GM23248 (cell line): ENCODE data around the gene PSMD6. TPM values are rescaled to one million over a fixed set of nuclear protein-coding genes. Genes with fewer than 3 reads are reported as not detected.

Experiments
- DNase-seq: peaks from one replicate; pipeline ENCODE4 v3.0.0-alpha.2; 2015
- H2AFZ ChIP-seq: fragments of 200-600 bp; sonication (generic); 2 replicates; pipeline ENCODE4 v1.6.1; 2016; ENCODE audit warnings: antibody characterized with exemption
- H3F3A ChIP-seq: fragments of 200-600 bp; sonication (generic); 2 replicates; pipeline ENCODE4 v1.6.1; 2016; ENCODE audit warnings: mild to moderate bottlenecking, antibody characterized with exemption, mixed run types; ENCODE audit not compliant: insufficient read depth
- H3K27ac ChIP-seq: fragments of 200-600 bp; sonication (generic); 2 replicates; pipeline ENCODE4 v1.5.1; 2016; ENCODE audit warnings: mild to moderate bottlenecking
- H3K27me3 ChIP-seq: fragments of 200-600 bp; sonication (generic); replicated peaks from 2 replicates; pipeline ENCODE4 v1.6.1; 2016; ENCODE audit warnings: mild to moderate bottlenecking; ENCODE audit not compliant: insufficient read depth
- H3K36me3 ChIP-seq: fragments of 200-600 bp; sonication (generic); 2 replicates; pipeline ENCODE4 v1.6.1; 2016; ENCODE audit warnings: low read depth, mild to moderate bottlenecking
- H3K4me1 ChIP-seq: fragments of 200-600 bp; sonication (generic); 2 replicates; pipeline ENCODE4 v1.6.1; 2016; ENCODE audit warnings: mild to moderate bottlenecking; ENCODE audit not compliant: insufficient read depth
- H3K4me2 ChIP-seq: fragments of 200-600 bp; sonication (generic); one replicate; pipeline ENCODE4 v1.6.1; 2016; ENCODE audit warnings: mild to moderate bottlenecking; ENCODE audit not compliant: unreplicated experiment
- H3K4me3 ChIP-seq: fragments of 200-600 bp; sonication (generic); 2 replicates; pipeline ENCODE4 v1.5.1; 2016; ENCODE audit warnings: mild to moderate bottlenecking
- H3K79me2 ChIP-seq: fragments of 200-600 bp; sonication (generic); 2 replicates; pipeline ENCODE4 v1.6.1; 2016; ENCODE audit warnings: mild to moderate bottlenecking; ENCODE audit not compliant: insufficient read depth
- H3K9ac ChIP-seq: fragments of 200-600 bp; sonication (generic); 2 replicates; pipeline ENCODE4 v1.6.1; 2016; ENCODE audit warnings: mild to moderate bottlenecking
- H3K9me2 ChIP-seq: fragments of 200-600 bp; sonication (generic); 2 replicates; pipeline ENCODE4 v1.6.1; 2016; ENCODE audit warnings: mixed run types, mild to moderate bottlenecking, moderate library complexity; ENCODE audit not compliant: insufficient read depth
- H3K9me3 ChIP-seq: fragments of 200-600 bp; sonication (generic); one replicate; pipeline ENCODE4 v1.6.1; 2017; ENCODE audit warnings: low read depth
- H4K20me1 ChIP-seq: fragments of 200-600 bp; sonication (generic); 2 replicates; pipeline ENCODE4 v1.6.0; 2016; ENCODE audit not compliant: insufficient read depth
- EZH2 ChIP-seq: fragments of 200-600 bp; sonication (generic); IDR thresholded peaks from 2 replicates; pipeline ENCODE4 v1.6.1; 2018; ENCODE audit warnings: antibody characterized with exemption, mild to moderate bottlenecking; ENCODE audit not compliant: insufficient read depth, poor library complexity, severe bottlenecking
- EZH2phosphoT487 ChIP-seq: fragments of 200-600 bp; sonication (generic); IDR thresholded peaks from 2 replicates; pipeline ENCODE4 v1.6.1; 2018; ENCODE audit warnings: antibody characterized with exemption, moderate library complexity, mild to moderate bottlenecking, low read depth; ENCODE audit not compliant: insufficient read depth
- WGBS, 2 experiments: methylation state at CpG; one replicate each; pipeline ENCODE4 v1.1.6; 2015 to 2017; ENCODE audit warnings: low lambda C conversion rate in 2 of 2, low coverage in 1 of 2; ENCODE audit errors: missing lambda C conversion rate in 2 of 2; 5-methylcytosine and 5-hydroxymethylcytosine counted together
- in situ Hi-C: fragments of 300-500 bp; cut with MboI; formaldehyde crosslinking; loops from 2 replicates; pipeline ENCODE4 v1.15.0; 2020
- polyA plus RNA-seq: library from polyadenylated mRNA; unstranded; fragments of >200 nt; fragmentation: Nextera tagmentation; extraction: Ambion mirVana; gene quantifications from 2 replicates; pipeline ENCODE4 v1.2.1, GENCODE V29; 2016
- total RNA-seq: library from RNA; depleted of rRNA; stranded (reverse); fragments of >200 nt; shearing (Covaris generic); gene quantifications from 2 replicates; pipeline ENCODE4 v1.2.3, GENCODE V29; 2014

PSMD6 gene
- total and polyA plus RNA-seq, 2 experiments from 2014 or later = 79.5 to 126 TPM

DNA sequence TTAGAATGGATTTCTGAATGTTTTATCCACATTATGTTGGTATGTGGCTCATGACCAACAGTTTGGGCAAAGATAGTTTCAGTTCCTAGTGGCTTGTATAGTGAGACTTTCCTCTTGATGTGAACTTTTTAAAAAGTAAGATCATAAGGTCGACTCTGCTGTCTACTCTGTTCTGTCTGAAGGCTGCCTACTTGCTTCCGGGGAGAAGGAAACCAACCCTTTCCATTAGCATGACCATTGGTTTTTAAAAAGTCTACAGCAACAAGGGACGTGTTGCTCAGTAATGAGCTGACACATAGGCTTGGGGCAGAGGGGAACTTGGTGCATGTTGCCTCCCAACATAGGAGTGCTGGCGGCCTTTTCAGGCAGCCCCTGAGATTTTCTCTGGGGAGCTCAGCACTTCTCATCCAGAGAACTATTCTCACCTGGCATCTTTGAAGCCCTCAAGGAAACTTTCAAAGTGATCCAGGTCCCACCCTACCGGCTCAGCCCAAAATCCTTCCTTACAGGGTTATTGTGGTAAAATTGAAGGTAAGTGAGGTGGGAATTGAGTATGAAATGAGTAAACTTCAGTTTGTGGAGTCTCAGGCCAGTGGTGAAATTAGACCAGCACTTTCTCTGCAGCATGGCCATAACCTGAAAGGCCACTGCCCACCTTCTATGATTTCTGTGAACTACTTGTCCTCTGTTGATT, 30.6 kb downstream of the PSMD6 start:
- Histone ChIP-seq H3K4me1 (no peaks in the 10 kb centered on the region), H3K9me3 (no peaks in the 10 kb centered on the region), H3K4me3 (no peak overlapping the region), H3K79me2 (peaks cover 6% of the 10 kb centered on the region), H3K9me2 (no peaks in the 10 kb centered on the region), H2AFZ (no peak overlapping the region), H4K20me1 (no peaks in the 10 kb centered on the region), H3K4me2 (no peak overlapping the region), H3F3A (peaks cover 9% of the 10 kb centered on the region), H3K9ac (no peak overlapping the region), H3K36me3 (peaks cover 69% of the 10 kb centered on the region), H3K27me3 (no peaks in the 10 kb centered on the region), H3K27ac (no peak overlapping the region)
- no peak for DNase-seq
- no peak for TF ChIP-seq EZH2phosphoT487
- TF ChIP-seq EZH2 = no peak
- in situ Hi-C loops = loop anchor here (25.0 kb wide), 1 partner anchor 630 kb away; no protein-coding TSS in a partner anchor
- 75 to 77% methylated on average over 5 of the region's 5 CpGs for WGBS, 2 experiments

- Histone ChIP-seq H3K27me3 (no peaks in the 10 kb centered on the region), H3K4me3 (no peak overlapping the region), H3K4me2 (no peak overlapping the region), H3K79me2 (peaks cover 11% of the 10 kb centered on the region), H3K9ac (no peak overlapping the region), H3K9me2 (no peaks in the 10 kb centered on the region), H3K4me1 (no peaks in the 10 kb centered on the region), H3F3A (peaks cover 9% of the 10 kb centered on the region), H2AFZ (no peak overlapping the region), H3K27ac (no peak overlapping the region), H4K20me1 (no peaks in the 10 kb centered on the region), H3K36me3 (peaks cover 70% of the 10 kb centered on the region), H3K9me3 (no peaks in the 10 kb centered on the region)
- DNase-seq = no peak
- TF ChIP-seq EZH2 = no peak
- no peak for TF ChIP-seq EZH2phosphoT487
- 72 to 84% methylated on average over 3 of the region's 3 CpGs for WGBS, 2 experiments
- in situ Hi-C loops = loop anchor here (25.0 kb wide), 1 partner anchor 629 kb away; no protein-coding TSS in a partner anchor
Measured at GRCh38 chr3:63991666-63992065, 31.6 kb downstream of the PSMD6 start.

- WGBS, 2 experiments = 97 to 98% methylated on average over 5 of the region's 5 CpGs
- peaks cover 60% of the 10 kb centered on the region for H3K36me3 ChIP-seq
- H3K4me3 ChIP-seq = no peak overlapping the region
Measured at GRCh38 chr3:63990733-63991132, 32.6 kb downstream of the PSMD6 start.

DNA sequence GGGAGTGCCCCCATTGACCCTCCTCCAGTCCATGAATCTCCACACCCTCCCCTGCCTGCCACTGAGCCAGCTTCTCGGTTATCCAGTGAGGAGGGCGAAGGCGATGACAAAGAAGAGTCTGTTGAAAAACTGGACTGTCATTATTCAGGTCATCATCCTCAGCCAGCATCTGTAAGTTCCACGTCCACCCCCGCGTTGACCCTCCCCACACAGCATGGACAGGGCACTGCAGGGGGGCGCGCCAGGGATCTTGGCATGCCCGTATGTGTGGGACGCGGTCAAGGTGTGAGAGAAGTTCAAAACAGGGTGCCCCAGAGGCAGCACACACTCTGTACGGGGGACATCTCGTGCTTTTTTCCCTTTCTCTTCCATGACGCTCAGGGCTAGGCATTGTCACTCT, 33.1 kb downstream of the PSMD6 start:
- peaks cover 9% of the 10 kb centered on the region for H3F3A ChIP-seq
- H4K20me1 ChIP-seq = no peaks in the 10 kb centered on the region
- no peak for DNase-seq
- H3K4me1 ChIP-seq = no peaks in the 10 kb centered on the region
- no peak overlapping the region for H3K27ac ChIP-seq
- no peak overlapping the region for H3K4me2 ChIP-seq
- WGBS, 2 experiments = 96 to 97% methylated on average over 14 of the region's 14 CpGs
- H3K27me3 ChIP-seq = no peaks in the 10 kb centered on the region
- H2AFZ ChIP-seq = no peak overlapping the region
- H3K79me2 ChIP-seq = peaks cover 26% of the 10 kb centered on the region
- no peaks in the 10 kb centered on the region for H3K9me2 ChIP-seq
- no peak overlapping the region for H3K9ac ChIP-seq
- H3K9me3 ChIP-seq = no peaks in the 10 kb centered on the region
- TF ChIP-seq EZH2 (no peak), EZH2phosphoT487 (no peak)
- in situ Hi-C loops = loop anchor here (25.0 kb wide), 1 partner anchor 628 kb away; no protein-coding TSS in a partner anchor
- peaks cover 56% of the 10 kb centered on the region for H3K36me3 ChIP-seq
- no peak overlapping the region for H3K4me3 ChIP-seq

More at GRCh38 chr3:63990733-63991132, 32.6 kb downstream of the PSMD6 start:
- Histone ChIP-seq H4K20me1 (no peaks in the 10 kb centered on the region), H3K9me2 (no peaks in the 10 kb centered on the region), H3F3A (peaks cover 9% of the 10 kb centered on the region), H3K4me1 (no peaks in the 10 kb centered on the region), H3K9me3 (no peaks in the 10 kb centered on the region), H3K27me3 (no peaks in the 10 kb centered on the region), H3K4me2 (no peak overlapping the region), H3K27ac (no peak overlapping the region), H3K79me2 (peaks cover 20% of the 10 kb centered on the region), H3K9ac (no peak overlapping the region), H2AFZ (no peak overlapping the region)
- DNase-seq = no peak
- TF ChIP-seq EZH2phosphoT487 = no peak
- no peak for TF ChIP-seq EZH2
- in situ Hi-C loops = loop anchor here (25.0 kb wide), 1 partner anchor 628 kb away; no protein-coding TSS in a partner anchor
